GM21367 (cell line): ENCODE data around the gene DYTN.

ENCODE experiments used
- ATAC-seq: cut with Tn5 transposase; IDR thresholded peaks from one replicate; pipeline ENCODE4 v1.9.1; 2021; ENCODE audit not compliant: unreplicated experiment

Gene DYTN

GRCh38 chr2:206615417-206616089 lies 102.6 kb downstream of the DYTN start:
- ATAC-seq, result no peak

DNA sequence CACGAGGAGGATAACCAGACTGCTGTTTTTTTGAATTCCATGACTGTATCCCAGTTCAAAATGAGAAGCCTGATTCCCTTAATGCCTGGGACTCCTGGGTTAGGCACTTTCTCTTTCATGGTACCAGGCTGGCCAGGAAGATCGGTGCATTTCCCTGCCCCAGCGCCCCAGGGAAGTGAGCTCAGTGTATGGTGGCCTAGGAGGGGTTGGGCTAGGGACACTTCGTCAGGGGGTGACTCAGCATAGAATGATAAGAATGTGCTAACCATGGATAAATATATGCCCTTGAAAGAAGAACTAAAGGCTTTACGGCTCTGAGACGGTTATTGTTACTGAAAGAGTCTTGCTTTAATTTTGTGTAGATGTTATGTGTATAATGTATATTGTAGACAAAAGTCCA lies 103.4 kb downstream of the DYTN start:
- no peak for ATAC-seq

DNA sequence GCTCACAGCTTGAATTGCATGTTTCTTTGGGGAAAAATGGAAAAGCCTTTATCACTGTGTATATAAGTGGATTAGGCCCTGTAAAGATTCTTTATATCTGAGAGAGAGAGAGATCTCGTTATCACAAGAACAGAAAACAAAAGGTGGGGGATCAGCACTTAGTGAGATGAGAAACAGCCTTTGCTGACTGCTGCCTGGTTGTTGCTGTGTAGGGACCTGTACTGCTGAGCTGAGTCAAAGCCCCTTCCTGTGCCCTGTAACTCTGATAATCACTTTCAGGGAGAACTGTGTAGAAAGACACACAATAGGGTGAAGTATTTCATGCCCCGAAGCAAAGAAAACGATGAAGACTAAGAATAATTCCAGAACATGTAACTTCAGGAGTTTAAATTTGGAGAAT lies 106.5 kb downstream of the DYTN start:
- ATAC-seq, result no peak

DNA sequence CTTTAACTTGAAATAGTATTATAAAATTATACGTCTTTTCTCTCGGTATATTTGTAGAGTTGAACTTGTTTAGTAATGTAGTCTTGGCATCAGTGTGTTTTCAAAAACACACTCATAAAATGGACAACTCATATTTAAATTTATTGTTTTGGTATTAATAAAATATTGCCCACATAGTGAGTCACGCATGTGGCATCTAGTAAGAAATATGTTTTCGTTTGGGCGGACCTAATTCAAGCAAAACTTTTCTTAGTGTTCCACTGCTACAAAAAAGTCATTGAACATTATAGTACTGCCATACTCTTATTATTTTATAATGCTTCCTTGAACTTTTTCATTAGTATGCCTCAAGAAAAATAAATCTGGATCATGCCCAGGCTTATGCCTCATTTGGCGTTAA lies 107.0 kb downstream of the DYTN start:
- ATAC-seq, result no peak

GRCh38 chr2:206610451-206610850 lies 107.7 kb downstream of the DYTN start:
- ATAC-seq, result no peak

GRCh38 chr2:206603243-206603642 lies 115.0 kb downstream of the DYTN start:
- no peak for ATAC-seq
